GM12891 (cell line): Measurements from ENCODE around the gene CDH4.

Experiments used
- POLR2A ChIP-seq: IDR thresholded peaks from 2 replicates; pipeline ENCODE4 v1.6.1; 2011; ENCODE audit warnings: low read depth, low read length, control low read depth
- POLR2AphosphoS5 ChIP-seq: IDR thresholded peaks from 2 replicates; pipeline ENCODE4 v1.6.1; 2011; ENCODE audit warnings: low read depth, low read length, control low read depth
- POU2F2 ChIP-seq: IDR thresholded peaks from 2 replicates; pipeline ENCODE4 v1.6.1; 2011; ENCODE audit warnings: low read depth, mild to moderate bottlenecking, control low read depth, low read length, moderate library complexity
- SPI1 ChIP-seq: IDR thresholded peaks from 2 replicates; pipeline ENCODE4 v1.6.1; 2011; ENCODE audit warnings: low read depth, low read length, control low read depth
- TAF1 ChIP-seq: IDR thresholded peaks from 2 replicates; pipeline ENCODE4 v1.6.1; 2011; ENCODE audit warnings: low read depth, low read length, control low read depth

GRCh38 chr20:61852268-61853072, 600.4 kb downstream of the CDH4 start:
- TF ChIP-seq POLR2A, result no peak
- TF ChIP-seq TAF1, result no peak
- TF ChIP-seq POLR2AphosphoS5, result no peak
- no peak for TF ChIP-seq SPI1
- no peak for TF ChIP-seq POU2F2
